Left colon (tissue), 2 donors: ENCODE data around the gene AAMP. TPM values are rescaled to one million over a fixed set of nuclear protein-coding genes. Genes with fewer than 3 reads are reported as not detected.
A peak's percentile ranks its signal among the peaks of the same experiment; 100 is the strongest.

Source experiments
- ATAC-seq: fragments of 200-7000 bp; cut with Tn5 transposase; one replicate; pipeline ENCODE4 v1.9.1; 2020; ENCODE audit warnings: mild to moderate bottlenecking, moderate library complexity
- DNase-seq, 2 donors: peaks; one replicate each; pipeline ENCODE4 v3.0.0-alpha.2; 2020
- intact Hi-C, 2 donors: fragments of 100-400 bp; cut with DNase I in 1 of 2; cut with micrococcal nuclease in 1 of 2; formaldehyde crosslinking; loops; one replicate each; pipeline versions ENCODE4 v1.11.2 to v1.14.0; 2022; cut with DNase I, micrococcal nuclease
- total RNA-seq, 2 donors: library from RNA; stranded (reverse); fragmentation: NEBNext Ultra II Directional; extraction: Animal tissue kit (Norgen Biotek cat#: 25700); gene quantifications; one replicate each; pipeline ENCODE4 v1.2.1, GENCODE V29; 2021
- donor health status: DM: no; HTN: no; CAD: no.
- donor health status: DM: yes; HTN: yes; CAD: no.

AAMP gene
- total RNA-seq, 2 donors from 2014 or later: 96.2 to 97.2 TPM

DNA sequence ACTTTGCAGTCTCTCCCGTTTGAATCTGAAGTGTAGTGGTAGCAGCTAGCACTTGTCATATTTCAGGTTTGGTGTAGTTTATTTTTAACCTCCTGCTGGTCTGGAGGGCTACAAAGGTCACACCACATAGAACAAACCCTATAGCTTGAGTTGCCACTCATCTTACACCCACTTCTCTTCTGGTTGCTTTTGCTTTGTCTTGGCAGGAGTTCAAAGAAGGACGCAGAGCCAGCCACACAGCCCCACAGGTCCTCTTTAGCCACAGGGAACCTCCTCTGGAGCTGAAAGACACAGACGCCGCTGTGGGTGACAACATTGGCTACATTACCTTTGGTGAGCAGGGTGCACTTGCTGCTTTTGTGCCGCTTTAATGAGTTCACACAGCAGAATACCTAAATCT lies 24.7 kb downstream of the AAMP start:
- intact Hi-C loops: no loop called here
- ATAC-seq: no peak
- no peak for DNase-seq

DNA sequence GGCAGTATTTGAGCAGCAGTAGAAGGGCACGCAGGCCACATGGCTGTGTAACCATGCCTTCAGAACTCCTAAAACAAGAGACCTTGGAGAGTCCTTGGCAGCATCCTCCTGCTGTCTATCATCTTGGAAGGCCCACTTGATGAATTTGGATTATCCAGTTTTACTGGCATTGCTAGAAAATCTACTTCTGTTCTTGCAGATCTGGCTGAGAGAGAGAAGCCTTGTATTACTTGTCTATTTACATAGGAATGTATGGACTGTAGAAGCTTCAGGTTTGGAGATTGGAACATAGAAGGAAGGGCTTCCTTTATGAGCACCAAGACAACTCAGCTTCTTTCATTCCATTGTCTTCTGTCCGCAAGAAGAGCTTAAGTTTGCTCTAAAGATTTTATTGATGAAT lies 25.3 kb downstream of the AAMP start:
- DNase-seq: no peak
- ATAC-seq: no peak
- intact Hi-C loops: no loop called here

DNA sequence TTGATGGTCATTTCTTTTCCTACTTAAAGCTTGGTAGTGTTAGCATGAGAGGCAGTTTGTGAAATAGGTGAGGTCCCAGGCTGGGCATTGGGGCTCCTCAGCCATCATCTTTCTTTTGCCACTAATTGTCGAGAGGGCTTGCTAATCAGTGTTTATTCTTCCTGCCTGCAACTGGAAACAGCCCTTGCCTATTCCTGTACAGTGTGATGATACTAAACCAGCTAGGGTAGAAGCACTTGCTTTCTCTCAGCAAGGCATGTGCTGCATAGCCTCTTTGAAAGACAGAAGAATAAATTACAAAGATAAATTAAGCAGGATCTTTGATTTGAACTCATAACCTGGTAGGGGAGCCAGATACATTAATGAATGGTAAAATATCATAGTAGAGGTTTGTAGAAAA lies 25.7 kb downstream of the AAMP start:
- no peak for DNase-seq
- no peak for ATAC-seq
- intact Hi-C loops: no loop called here

DNA sequence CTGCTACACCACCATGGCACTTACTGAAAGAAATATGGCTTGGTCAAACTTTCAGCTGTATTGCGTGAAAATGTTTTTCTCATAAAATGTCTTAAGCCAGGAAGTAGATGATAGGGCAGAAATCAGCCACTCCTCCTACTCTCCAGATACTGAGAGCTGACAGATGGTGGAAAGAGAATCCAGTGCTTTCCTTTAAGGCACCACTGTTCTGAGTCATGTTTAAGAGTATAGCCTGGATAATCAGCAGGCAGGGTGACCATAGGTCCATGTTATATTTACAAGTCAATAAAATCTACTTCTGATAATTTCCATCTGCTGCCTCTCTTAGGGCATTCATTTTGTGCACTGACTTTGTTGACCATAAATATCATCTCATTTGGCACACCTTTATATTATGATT lies 31.1 kb downstream of the AAMP start:
- ATAC-seq: peak; percentile 95
- intact Hi-C loops: no loop called here
- no peak for DNase-seq

GRCh38 chr2:218236829-218237228 lies 33.1 kb downstream of the AAMP start:
- ATAC-seq (no peak), DNase-seq (no peak)
- intact Hi-C loops: no loop called here

GRCh38 chr2:218235017-218235416 lies 34.9 kb downstream of the AAMP start:
- ATAC-seq: no peak

GRCh38 chr2:218234521-218234920 lies 35.4 kb downstream of the AAMP start:
- ATAC-seq: no peak
- intact Hi-C loops: no loop called here
- DNase-seq: no peak

More at GRCh38 chr2:218235017-218235416, 34.9 kb downstream of the AAMP start:
- no peak for DNase-seq
- intact Hi-C loops: no loop called here

DNA sequence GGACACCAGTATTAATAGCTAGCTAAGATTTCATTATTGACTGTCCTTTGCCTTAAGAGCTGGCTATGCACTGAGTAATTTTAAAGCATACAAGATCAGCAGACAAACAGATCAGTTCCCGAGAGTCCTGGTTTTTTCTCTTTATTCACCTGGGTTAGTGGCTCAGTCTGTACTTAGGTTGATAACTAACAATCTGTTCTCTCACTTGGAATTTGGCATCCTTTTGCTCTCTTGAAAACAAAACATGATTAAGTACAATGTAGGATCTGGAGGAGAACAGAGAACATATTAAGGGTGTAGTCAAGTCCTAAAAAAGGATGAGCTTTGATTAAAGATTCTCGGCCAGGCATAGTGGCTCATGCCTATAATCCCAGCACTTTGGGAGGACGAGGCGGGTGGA lies 36.4 kb downstream of the AAMP start:
- intact Hi-C loops: no loop called here
- DNase-seq (no peak), ATAC-seq (no peak)

GRCh38 chr2:218230882-218231281 lies 39.1 kb downstream of the AAMP start:
- DNase-seq (peak; percentile 46 to 64), ATAC-seq (peak; percentile 95)
- intact Hi-C loops: no loop called here

GRCh38 chr2:218229851-218230250 lies 40.1 kb downstream of the AAMP start:
- intact Hi-C loops: no loop called here
- DNase-seq: peak; percentile 33 to 55
- ATAC-seq: peak; percentile 66

DNA sequence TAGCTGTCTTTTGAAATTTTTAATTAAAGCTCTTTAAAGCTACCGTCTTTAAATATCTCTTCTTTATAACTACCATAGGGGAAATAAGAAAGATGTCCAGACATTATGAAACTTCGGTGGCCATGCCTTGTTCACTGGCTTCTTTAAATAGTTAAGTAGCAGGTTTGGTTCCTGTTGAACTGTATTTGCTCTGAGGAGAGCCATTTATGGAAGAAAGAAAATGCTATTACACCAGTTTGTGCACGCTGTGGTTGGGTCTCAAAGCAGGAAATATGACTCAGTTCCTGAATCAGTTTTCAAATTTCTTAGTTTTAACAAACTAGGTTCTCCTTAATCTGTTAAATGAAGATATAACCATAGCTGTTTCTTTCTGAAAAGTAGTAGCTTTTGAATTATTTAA lies 40.7 kb downstream of the AAMP start:
- ATAC-seq: peak; percentile 25
- DNase-seq: peak in 1 of 2 donors; percentile 30
- intact Hi-C loops: no loop called here

DNA sequence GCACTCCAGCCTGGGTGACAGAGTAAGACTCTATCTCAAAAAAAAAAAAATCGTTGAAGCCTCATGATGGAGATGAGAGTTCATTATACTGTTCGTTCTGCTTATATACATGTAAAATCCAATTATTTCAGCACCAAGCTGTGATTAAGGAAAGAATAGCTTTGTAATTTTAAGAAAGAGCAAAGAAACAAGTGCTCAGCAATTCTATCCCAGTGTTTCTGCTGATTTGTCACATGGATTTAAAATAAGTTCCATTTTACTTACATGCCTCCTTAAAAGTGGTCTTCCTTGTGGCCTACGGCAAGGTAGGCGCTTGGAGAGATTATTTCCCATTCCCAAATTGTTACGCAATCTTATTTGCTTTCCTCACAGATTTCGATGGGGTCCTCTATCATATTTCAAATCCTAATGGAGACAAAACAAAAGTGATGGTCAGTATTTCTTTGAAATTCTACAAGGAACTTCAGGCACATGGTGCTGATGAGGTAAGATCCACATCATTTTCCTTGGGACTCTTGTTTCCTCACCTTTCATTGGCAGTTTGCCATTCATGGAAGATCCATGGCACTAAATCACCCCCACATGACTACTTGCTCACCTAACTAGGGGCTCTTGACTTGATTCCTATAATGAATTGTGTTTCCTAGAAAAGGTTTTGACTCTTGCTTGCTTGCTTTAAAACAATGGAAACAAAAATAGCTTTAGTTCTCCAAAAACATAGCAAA lies 41.4 kb downstream of the AAMP start:
- no peak for ATAC-seq
- DNase-seq: no peak
- intact Hi-C loops: no loop called here

DNA sequence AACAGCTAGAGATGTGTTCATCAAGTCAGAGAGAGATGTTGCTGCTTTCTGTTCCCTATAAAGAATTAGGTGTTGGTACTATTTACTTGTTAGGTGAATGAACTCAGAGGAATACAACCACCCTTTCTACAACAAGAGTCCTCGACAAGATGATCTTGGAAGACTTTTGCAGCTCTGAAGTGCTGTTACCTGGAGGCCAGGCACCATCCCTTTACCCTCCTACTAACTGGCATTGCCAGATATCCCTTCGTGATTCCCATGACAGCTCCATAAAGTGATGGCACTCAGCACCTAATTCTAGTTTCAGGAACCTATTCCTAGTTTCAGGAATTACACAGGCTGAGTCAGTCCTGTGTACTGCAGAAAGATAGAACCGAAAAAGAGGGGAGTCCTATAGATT lies 43.0 kb downstream of the AAMP start:
- ATAC-seq (no peak), DNase-seq (no peak)
- intact Hi-C loops: no loop called here

- no peak for DNase-seq
- intact Hi-C loops: no loop called here
- no peak for ATAC-seq
Observed at GRCh38 chr2:218224186-218224585, 45.8 kb downstream of the AAMP start.

GRCh38 chr2:218223046-218223445 lies 46.9 kb downstream of the AAMP start:
- ATAC-seq (no peak), DNase-seq (no peak)
- intact Hi-C loops: no loop called here

GRCh38 chr2:218221000-218221399 lies 48.9 kb downstream of the AAMP start:
- DNase-seq: peak in 1 of 2 donors; percentile 34
- intact Hi-C loops: no loop called here
- no peak for ATAC-seq

GRCh38 chr2:218219934-218220333 lies 50.0 kb downstream of the AAMP start:
- ATAC-seq (no peak), DNase-seq (no peak)
- intact Hi-C loops: loop anchor here in 1 of 2 donors (5.0 kb wide), 1 partner anchor 42 kb away; the partner anchor contains the start of gene GPBAR1

- intact Hi-C loops: loop anchor here in 1 of 2 donors (5.0 kb wide), 1 partner anchor 44 kb away; the partner anchor contains the start of gene GPBAR1
- DNase-seq (no peak), ATAC-seq (no peak)
Observed at GRCh38 chr2:218218268-218219185, 51.4 kb downstream of the AAMP start.

DNA sequence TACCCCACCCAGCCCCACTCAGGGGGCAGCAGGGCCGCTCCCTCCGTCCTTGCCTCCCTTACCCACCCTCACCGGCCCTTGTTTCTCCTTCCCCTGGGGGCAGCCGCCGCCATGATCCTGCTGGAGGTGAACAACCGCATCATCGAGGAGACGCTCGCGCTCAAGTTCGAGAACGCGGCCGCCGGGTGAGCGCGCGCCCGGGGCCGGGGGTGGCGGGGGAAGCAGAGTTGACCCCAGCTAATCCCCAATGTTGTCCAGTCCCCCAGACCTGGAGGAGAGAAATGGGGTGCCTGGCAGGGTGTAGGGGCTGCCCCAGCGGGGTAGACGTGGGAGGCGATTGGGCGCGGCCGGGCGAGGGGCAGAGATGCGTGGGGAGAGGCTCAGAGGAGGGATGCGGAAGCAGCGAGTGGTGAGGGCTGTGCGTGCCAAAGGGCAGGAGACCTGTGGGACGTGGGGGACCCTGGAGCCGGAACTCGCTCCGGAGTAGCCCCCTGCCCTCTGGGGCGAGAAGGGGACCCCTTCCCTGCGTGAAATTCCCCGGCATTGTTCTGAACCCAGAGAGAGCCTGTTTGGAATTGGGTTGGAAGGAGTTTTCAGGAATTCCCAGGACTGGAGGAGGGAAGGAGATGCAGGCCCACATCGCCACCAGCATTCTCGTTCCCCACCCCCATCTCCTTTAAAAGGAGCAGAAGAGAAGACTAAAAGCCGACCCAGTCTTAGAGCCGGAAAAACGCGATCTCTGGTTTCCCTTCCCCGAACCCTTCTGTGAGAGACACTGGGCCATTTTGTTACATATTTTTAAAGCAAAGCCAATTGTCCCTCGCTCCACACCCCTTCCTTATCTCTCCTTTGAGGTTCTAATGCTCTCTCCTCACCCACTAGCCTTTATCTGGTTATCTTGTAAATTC lies 52.3 kb downstream of the AAMP start:
- ATAC-seq (peak; percentile 83), DNase-seq (peak; percentile 74 to 81)
- intact Hi-C loops: loop anchor here in 1 of 2 donors (5.0 kb wide), 1 partner anchor 45 kb away; the partner anchor contains the start of gene GPBAR1
